ENCODE data around the gene PLCG2.
"Not testable (repeated sequence)": the region's sequence is repeated elsewhere in the genome, so short reads cannot be mapped to it uniquely, and the experiment has no call there.

The PLCG2 gene

DNA sequence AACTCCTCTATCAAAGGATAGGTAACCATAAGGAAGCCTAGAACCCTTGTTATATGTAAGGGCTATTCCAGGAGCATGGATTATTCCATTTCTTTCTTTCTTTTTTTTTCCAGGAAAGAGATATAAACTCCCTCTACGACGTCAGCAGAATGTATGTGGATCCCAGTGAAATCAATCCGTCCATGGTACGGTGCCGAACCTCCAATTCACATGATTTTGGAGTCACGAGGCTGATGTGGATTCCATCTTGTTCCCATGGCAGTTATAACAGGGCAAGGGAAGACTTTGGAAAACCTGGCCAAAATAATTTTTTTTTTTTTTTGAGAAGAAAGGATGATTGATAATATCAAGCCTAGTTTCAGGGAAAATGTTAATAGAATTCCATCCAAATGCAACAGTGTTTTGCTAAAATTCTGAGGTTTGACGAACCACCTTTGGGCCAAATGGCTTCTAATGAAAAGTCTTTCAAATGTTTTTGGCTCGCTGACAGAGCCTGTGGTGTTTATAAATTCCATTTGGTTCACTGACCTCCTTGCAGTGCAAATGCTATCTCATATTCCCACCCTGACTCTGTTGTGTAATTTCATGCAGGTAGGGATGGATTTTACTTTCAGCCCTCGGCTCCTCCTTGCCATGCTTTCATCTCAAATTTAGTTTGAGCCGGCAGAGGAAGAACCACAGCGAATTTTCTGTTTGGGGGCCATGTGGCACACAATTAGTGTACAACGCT is 142.2 kb downstream of the PLCG2 start:
- no peak for DNase-seq

DNA sequence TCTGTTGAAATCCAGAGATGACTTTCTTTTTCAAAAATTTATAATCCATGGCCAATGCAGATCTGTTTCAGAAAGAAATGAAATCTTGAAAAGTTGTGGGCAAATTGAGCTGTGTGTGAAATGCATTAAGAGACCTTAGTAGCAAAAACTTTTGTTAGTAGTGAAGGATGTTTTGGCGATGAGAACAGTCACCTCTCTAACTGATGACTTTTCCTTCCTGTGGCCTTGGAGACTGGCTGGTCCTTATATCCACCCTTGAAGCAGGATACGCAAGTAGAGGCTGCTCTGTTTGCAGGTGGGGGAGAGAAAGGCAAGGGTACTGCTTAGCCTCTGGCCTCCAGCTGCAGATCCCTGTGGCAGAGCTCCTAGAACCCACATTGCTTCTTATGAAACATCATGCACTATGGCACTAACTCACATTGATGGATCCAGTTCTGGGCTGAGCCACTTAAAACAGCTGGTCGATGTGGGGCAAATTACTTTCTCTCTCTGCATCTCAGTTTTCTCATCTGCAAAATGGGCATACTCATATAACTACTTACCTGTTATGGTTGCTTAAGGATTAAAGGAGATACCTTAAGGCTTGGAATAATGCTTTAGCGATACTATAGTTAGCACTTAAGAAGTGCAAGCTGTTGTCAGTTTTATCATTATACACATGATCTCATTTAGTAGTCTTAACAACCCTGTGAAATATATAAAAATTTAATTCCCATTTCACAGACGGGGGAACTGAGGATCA is 142.9 kb downstream of the PLCG2 start:
- DNase-seq = no peak

DNA sequence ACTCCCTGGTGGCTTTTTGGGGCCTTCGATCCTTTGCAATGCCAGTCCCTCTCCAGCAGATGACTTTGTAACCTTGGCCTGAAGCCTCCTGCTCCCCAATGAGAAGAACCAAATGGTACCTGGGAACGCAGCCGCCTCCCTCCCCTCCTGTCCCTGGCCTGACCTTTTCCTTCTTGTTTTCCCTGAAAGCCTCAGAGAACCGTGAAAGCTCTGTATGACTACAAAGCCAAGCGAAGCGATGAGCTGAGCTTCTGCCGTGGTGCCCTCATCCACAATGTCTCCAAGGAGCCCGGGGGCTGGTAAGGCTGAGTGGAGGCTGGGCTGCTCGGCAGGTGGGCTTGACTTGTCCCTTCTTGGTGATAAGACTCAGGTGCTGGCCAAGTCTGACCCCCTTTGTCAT is 144.2 kb downstream of the PLCG2 start:
- DNase-seq = no peak

DNA sequence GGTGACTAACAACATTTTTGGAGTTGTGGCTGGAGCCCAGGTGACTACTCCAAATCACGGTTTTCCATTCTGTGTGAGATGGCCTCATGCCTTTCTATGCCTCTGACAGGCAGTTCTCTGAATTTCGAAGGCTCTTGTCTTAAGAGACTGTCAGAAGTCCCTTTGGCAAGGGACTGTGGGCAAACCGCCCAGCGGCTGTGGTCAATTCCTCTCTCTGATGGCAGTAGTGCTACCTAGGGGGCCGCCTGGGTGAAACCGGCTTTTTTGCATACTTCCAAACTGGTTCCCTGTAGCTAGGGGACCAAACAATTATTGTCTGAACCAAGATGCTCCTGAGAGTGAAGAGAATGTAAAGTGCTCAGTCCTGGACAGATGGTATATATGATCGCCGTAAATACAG is 145.9 kb downstream of the PLCG2 start:
- DNase-seq = no peak

DNA sequence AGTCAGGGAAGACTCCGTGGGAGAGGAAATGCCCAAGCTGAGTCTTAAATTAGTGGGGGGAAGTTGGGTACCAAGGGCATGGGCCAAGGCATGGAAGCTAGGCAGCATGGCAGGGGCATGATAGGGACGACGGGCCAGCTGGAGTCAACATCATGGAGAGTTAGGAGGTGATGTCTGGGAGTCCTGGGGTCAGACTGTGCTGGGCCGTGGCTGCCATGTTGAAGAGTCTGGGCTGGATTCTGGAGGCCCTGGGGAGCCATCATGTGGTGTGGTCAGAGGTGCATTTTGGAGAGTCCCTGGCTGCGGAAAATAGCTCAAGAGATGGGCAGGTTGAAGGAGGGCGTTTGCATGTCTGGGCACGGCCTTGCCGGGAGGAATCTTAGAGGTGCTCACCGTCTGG is 146.9 kb downstream of the PLCG2 start:
- DNase-seq = no peak

DNA sequence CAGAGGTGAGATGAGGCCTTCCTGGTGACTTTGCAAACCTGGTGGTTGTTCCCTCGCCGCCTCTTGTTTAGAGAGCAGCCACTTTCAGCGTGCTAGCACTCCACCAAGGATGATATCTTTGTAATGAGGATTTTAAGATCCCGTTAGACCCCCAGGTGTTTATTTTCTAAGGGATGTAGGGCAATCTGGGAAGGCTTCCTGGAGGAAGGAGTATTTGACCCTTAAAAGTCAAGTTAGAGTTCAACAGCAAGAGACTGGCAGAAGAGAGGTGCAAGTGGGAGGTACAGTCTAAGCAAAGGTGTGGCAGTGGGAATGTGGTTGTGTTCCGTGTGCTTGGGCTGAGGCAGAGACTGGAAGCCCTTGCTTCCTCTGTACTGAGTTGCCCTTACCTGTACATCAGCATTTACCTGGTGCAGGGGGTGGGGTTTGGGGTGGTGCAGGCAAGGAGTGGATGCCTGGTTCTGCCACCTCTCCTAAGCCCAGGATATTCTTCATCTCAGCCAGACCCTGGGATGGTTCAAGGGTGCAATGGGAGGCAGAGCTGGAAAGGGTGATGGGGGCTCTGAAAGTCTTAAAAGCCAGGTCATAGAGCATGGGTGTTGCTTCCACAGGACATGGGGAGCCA is 148.6 kb downstream of the PLCG2 start:
- DNase-seq = no peak

DNA sequence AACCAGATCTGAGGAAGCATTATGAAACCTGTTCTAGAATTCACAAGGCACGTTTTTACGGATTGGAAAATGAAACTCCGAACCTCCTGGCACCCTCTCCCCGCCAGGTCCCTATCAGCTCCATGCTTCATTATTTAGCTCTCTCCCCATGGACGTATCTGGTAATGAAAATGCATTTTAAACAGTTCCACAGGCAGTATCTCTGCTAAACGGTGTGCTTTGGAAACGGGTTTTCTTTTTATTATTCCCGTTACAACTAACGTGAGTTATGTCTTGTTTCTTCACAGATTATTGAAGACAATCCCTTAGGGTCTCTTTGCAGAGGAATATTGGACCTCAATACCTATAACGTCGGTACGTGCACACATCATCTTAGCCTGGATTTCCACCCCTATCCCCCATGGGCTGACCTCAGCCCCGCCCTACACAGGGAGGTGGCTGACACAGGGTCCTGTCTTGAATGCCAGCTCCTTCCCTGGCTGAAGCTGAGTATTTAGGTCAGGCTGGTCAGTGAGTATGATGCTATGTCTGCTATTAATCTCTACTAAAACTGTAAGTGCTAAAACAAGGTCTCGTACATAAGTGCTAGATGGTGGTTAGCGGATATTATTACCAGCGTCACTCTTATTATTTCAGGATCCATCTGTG is 149.3 kb downstream of the PLCG2 start:
- DNase-seq = no peak

DNA sequence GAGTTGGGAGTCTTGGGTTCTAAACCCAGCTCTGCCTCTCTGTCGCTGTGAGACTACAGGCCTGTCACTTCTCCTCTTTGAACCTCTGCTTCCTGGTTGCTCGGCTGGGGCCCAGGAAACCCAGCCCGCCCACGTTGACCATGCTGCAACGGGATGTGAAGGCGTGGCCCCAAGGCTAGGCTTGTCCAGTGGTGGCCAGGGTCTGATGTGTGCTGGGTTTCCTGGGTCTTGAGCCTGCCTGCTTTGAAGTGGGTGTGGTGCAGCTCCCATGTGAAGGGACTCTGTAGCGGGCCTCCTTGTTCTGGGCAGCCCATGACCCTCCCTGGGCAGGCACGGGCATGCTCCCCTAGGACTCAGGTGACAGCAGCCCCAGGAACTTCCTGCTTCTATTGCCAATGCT is 149.9 kb downstream of the PLCG2 start:
- peak; percentile 6 to 13 for DNase-seq

DNA sequence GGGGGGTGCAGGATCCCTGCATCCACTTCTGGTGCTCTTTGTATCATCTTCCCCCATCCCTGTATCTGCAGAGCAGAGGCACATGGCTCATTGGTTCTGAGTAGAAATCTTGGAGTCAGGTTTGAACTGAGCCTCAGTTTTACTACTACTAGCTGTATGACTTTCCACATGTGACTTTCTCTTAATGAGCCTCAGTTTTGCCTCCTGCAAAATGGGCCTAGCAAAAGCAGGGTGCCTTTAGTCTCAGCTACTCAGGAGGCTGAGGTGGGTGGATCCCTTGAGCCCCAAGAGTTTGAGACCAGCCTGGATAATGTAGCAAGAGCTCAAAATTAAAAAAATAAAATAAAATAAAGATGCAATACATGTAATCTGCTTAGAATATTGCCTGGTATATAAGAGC is 150.8 kb downstream of the PLCG2 start:
- no peak for DNase-seq

DNA sequence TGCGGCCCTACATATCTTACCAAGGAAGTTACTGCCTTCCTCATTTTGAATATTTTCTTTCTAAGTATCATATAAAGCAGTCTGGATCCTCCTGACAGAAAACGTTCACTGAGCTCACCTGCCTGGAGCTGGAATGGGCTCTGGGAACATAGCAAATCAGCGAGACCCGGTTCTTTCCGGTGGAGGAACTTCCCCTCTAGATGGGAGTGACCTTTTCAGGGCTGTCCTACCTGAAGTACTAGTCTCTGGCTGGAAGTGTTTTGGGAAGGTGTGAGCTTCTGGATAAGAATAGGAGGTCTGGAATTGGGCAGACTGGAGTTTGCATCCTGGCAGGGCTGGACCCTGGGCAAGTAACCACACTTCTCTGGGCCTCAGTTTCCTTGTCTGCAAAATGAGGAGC is 152.8 kb downstream of the PLCG2 start:
- no peak for DNase-seq

DNA sequence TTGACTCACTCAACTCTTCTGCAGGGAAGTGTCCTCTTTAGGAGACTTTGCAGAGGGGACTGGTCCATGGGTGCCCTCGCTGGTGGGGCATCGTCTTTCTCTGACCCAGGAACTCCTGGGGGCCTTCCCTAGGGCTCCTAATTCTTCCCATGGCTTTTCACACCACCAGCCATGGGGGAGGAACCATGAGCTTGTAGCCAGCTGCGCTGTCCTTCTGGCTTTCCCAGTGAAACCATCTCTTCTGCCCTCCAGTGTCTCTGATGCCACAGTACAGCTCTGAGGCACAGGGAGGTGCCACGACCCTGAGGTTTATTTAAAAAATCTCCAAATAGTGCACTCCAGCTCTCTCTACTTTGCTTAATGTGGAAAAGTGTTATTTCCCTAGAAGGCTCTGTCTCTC is 153.6 kb downstream of the PLCG2 start:
- no peak for DNase-seq

DNA sequence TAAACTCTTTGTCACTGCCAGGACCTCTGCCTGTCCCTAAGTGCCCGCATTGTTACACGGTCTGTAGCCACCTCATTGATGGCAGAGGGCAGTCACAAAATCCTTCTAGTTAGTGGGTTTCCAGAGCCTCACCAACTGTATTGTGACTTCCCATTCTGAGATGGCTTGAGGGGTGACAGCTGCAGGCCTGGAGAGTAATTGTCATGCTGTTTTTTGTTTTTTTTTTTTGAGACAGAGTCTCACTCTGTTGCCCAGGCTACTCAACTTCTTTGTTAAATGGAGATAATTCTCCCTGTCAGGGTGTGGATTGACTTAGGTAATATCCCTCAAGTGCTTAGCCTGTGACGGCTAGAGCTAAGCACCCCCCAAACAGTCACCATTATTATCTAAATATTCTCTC is 154.3 kb downstream of the PLCG2 start:
- no peak for DNase-seq

DNA sequence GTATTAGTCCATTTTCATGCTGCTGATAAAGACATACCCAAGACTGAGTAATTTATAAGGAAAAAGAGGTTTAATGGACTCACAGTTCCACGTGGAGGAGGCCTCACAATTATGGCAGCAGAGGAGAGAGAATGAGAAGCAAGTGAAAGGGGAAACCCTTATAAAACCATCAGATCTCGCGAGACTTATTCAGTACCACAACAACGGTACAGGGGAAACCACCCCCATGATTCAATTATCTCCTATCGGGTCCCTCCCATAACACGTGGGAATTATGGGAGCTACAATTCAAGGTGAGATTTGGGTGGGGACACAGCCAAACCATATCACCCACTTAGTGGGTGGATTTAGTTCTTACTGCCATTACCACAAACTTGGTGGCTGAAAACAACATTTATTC is 155.6 kb downstream of the PLCG2 start:
- not testable (repeated sequence) for DNase-seq

DNA sequence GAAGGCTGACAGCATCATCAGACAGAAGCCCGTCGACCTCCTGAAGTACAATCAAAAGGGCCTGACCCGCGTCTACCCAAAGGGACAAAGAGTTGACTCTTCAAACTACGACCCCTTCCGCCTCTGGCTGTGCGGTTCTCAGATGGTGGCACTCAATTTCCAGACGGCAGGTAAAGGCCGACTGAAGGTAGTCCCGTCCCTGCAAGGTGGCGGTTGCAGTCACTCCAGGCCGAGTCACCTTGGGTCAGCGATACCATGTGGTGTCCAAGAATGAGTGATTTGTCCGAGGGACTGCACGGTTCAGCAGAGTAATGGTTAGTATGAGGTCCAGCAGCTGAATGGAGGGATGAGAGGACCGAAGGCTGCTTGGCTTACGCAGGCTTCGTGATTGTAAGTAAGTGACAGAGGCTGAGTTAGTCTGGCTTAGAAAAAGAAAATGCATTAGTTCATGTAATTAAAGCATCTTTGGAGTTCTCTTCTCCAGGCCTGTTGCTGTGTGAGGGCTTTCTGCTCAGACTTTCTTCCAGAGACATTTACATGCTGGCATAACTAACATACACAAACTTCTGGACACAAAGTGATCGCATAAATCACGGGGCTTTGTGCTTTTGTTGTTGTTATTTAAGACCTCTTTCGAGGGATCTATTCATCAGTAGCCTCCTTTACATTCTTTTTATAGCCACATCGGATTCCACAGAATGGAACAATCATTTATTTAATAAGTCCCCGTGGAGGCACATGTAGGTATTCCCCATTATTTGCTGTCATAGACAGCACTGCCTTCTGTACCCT is 157.3 kb downstream of the PLCG2 start:
- no peak for DNase-seq

DNA sequence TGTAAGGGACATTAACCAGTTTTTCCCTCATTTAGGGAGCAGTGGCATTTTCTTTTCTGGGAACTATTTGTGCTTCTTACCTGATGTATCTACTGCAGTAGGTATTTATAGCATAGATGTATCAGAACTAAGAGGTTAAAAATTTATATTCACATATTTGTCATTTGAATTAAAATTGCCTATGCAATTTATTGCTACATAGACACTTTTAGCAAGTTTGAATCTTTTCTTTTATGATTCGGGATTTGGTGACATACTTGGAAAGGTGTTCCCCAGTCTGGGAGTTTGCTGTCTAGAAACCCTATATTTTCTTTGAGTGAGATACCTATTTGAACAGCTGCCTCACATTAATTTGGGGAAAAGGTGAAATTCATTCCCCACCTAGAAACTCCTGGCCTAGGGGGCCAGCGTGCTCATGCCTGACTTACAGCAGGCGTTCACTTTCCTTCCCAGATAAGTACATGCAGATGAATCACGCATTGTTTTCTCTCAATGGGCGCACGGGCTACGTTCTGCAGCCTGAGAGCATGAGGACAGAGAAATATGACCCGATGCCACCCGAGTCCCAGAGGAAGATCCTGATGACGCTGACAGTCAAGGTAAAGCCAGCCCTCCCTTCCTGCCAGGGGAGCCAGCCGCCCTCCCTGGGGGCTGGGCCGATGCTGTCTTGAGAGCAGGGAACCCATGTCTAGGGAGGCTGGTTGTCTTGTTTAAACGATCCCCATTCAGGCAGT is 158.4 kb downstream of the PLCG2 start:
- no peak for DNase-seq

DNA sequence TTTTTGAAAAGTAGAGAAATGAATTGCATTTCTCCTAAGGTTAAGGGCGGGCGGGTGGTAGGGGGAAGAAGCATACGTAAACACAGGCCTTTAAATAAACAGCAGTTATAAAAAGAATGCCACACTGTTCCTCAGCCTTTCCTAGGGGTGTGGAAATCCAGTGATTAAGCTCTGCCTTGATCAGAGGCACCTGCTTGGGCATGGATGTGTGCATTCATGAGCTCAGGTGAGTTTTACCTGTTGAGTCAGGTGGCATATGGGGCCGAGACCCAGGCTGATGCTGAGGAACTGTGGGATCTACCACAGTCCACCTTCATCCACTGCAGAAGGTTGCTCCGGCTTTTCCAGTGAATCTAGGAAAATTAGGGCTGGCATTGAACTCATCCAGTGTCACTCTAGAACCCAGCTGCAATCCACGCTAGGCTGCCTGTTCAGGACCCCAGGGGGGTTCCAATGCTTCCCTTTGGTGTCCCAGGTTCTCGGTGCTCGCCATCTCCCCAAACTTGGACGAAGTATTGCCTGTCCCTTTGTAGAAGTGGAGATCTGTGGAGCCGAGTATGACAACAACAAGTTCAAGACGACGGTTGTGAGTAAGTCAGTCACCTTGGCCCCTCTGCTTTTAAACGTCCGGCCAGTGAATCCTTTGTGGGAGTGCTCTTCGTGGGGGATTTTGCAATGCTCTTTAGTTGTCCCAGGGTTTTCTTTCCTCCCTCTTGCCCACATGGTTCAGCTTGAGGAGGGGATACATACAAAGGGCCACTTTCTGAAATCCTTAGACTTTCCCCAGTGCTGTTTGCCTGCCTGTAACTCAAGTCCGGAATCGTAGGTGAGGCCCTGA is 159.5 kb downstream of the PLCG2 start:
- DNase-seq = no peak

DNA sequence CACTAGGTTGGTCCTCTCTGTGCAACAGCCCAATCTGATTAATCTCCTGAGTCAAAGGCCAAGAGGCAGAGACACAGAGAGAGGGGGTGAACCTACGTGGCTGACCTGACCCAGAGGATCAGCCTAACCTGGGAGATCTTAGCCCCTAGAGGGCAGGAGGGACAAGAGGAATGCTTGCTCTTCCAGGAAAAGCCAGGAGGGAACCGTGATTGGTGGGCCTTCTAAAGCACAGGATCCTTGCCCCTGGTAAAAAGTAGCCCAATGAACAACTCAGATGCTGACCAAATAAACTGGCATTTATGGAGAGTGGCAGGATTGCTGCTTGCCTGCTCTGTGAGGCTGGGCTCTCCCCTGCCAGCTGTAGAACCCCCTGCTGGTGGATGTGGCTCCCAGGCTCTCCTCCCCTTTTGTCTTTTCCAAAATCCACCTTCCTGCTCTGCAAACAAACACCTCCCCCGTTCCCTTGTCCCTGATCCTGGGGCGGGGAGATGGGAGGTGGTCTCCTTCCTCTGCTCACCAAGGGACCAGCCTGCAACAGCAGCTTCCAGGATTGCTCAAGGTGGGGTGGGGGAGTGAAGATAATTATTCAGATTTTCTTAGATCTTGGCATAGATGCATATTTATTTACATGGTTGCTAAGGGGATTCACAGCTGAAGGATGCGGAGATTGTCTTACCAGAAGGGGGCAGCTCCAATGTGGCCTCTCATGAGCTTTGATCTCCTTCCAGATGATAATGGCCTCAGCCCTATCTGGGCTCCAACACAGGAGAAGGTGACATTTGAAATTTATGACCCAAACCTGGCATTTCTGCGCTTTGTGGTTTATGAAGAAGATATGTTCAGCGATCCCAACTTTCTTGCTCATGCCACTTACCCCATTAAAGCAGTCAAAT is 160.3 kb downstream of the PLCG2 start:
- no peak for DNase-seq

DNA sequence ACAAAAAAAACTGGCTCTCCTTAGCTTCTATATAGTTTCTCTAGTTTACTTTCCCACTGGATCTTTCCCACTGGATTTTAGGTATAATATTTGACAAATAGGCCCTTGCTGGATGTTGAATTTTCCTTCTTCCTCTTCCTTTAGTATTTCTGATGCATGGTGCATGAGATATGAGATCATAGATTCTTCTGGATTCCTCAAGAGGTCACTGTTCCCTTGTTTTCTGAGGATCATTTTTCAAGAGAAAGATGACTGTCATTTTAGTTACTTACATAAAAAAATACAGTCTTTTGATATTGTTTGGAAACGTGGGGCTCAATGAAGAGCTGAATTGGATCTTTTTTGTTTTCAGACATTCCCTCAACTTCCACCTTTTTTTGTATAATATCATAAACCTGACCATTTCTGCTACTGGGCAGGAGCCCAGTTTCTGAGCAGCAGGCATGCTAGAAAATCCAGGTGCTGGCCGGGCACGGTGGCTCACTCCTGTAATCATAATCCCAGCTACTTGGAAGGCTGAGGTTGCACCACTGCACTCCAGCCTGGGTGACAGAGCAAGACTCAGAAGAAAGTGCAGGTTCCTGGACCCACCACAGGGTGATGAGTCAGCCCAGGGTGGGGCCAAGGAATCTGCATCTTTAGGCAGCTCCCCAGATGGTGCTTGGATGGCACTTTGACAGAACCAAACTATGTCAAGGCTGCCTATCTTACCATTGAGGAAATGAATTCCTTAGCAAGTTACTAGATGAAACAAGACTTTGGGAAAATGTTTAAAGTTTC is 161.9 kb downstream of the PLCG2 start:
- no peak for DNase-seq

DNA sequence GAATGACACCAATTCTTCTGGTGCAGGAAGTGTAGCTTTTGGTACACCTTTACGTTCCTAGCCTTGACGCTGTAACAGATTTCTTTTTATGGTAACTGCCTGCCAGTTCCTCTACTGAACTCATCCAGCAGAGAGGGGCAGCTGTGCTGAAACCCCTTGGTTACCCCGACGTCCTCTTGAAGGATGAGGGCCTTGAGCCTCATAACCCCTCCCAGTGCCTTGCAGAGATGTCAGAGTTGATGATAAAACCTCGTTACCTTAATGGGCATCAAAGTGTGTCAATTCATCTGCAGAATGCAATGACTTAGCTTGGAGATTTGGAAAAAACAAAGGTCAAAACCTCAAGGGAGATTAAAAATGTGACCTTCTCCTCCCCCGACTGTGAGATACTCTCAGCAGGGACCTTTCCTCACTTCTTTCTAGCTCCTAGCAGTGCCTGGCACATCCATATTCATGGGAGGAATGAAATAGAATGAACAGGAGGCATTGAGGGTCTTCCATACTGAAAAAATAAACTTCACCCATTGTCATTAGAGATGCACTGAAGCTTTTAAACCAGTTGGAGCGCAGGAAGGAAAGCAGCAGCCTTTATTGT is 163.0 kb downstream of the PLCG2 start:
- no peak for DNase-seq
